ENCODE measurements around the gene GCFC2.
A peak's percentile ranks its signal among the peaks of the same experiment; 100 is the strongest.

GCFC2 gene

DNA sequence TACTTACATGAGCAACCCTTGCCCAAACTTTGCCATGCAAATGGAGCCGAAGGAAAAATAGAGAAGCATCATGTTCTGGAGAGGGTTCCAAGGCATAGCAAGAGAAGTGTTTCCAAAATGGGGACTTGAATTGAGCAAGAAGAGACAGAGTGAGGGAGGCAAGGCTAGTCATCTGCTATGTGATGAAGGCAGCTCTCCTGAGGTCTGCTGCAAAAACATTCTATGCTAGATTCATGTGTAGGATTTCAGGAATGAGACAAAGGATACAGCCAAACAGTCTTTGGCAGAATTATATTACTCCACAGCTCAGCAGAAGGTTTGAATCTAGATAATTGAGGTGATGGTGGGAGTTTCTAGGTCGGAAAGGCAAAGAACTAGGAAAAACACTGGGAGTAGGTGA lies 88.2 kb downstream of the GCFC2 start:
- Histone ChIP-seq H3K27me3 (ENCODE audit: insufficient read depth, poor library complexity, severe bottlenecking) (no peaks in the 10 kb centered on the region), H3K4me3 (replicated peaks; ENCODE audit: insufficient read depth, low read length) (no peak overlapping the region), H3K27ac (replicated peaks) (no peak overlapping the region)
- TF ChIP-seq GABPA (IDR thresholded peaks at IDR 0.05; ENCODE audit: low read depth) (no peak), SPI1 (IDR thresholded peaks at IDR 0.05; ENCODE audit: borderline replicate concordance, low read depth) (no peak), POLR2AphosphoS5 (IDR thresholded peaks at IDR 0.05; ENCODE audit: low read depth) (no peak)
- TF ChIP-seq, protein P1, sequence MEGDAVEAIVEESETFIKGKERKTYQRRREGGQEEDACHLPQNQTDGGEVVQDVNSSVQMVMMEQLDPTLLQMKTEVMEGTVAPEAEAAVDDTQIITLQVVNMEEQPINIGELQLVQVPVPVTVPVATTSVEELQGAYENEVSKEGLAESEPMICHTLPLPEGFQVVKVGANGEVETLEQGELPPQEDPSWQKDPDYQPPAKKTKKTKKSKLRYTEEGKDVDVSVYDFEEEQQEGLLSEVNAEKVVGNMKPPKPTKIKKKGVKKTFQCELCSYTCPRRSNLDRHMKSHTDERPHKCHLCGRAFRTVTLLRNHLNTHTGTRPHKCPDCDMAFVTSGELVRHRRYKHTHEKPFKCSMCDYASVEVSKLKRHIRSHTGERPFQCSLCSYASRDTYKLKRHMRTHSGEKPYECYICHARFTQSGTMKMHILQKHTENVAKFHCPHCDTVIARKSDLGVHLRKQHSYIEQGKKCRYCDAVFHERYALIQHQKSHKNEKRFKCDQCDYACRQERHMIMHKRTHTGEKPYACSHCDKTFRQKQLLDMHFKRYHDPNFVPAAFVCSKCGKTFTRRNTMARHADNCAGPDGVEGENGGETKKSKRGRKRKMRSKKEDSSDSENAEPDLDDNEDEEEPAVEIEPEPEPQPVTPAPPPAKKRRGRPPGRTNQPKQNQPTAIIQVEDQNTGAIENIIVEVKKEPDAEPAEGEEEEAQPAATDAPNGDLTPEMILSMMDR (IDR thresholded peaks at IDR 0.05; ENCODE audit: insufficient read depth, low read length) = no peak
- TF ChIP-seq, protein P2, sequence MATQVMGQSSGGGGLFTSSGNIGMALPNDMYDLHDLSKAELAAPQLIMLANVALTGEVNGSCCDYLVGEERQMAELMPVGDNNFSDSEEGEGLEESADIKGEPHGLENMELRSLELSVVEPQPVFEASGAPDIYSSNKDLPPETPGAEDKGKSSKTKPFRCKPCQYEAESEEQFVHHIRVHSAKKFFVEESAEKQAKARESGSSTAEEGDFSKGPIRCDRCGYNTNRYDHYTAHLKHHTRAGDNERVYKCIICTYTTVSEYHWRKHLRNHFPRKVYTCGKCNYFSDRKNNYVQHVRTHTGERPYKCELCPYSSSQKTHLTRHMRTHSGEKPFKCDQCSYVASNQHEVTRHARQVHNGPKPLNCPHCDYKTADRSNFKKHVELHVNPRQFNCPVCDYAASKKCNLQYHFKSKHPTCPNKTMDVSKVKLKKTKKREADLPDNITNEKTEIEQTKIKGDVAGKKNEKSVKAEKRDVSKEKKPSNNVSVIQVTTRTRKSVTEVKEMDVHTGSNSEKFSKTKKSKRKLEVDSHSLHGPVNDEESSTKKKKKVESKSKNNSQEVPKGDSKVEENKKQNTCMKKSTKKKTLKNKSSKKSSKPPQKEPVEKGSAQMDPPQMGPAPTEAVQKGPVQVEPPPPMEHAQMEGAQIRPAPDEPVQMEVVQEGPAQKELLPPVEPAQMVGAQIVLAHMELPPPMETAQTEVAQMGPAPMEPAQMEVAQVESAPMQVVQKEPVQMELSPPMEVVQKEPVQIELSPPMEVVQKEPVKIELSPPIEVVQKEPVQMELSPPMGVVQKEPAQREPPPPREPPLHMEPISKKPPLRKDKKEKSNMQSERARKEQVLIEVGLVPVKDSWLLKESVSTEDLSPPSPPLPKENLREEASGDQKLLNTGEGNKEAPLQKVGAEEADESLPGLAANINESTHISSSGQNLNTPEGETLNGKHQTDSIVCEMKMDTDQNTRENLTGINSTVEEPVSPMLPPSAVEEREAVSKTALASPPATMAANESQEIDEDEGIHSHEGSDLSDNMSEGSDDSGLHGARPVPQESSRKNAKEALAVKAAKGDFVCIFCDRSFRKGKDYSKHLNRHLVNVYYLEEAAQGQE (IDR thresholded peaks at IDR 0.05; ENCODE audit: insufficient replicate concordance, low read depth) = no peak
- no peak for DNase-seq (ENCODE audit: low read depth in 1 of 2, low spot score in 1 of 2)

DNA sequence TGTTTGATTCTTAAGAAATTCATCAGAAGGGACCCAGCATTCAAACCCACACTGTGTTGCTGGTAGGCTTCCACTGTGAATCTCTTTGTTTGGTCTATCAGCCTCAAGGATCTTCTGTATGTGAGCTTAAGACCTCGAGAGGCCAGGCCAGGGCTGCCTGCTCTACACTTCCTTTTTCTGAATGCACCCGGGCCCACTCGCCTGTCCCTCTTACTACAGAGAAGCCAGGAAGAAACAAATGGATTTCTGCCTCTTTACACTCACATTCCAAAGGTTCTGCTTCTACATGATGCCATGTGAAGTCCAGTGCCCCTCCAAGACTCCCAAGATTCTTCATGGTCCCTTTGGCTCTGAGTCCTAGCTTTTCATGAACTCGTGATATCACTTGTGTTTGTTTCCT lies 89.5 kb downstream of the GCFC2 start:
- H3K4me3 ChIP-seq (replicated peaks; ENCODE audit: insufficient read depth, low read length) = no peak overlapping the region
- DNase-seq (ENCODE audit: low read depth in 1 of 2, low spot score in 1 of 2) = no peak
- H3K27ac ChIP-seq (replicated peaks) = no peak overlapping the region
- TF ChIP-seq SPI1 (IDR thresholded peaks at IDR 0.05; ENCODE audit: borderline replicate concordance, low read depth) (peak; percentile 72; the same call in 1 of the 2 replicates), GABPA (IDR thresholded peaks at IDR 0.05; ENCODE audit: low read depth) (no peak)
- H3K27me3 ChIP-seq (ENCODE audit: insufficient read depth, poor library complexity, severe bottlenecking) = no peaks in the 10 kb centered on the region

DNA sequence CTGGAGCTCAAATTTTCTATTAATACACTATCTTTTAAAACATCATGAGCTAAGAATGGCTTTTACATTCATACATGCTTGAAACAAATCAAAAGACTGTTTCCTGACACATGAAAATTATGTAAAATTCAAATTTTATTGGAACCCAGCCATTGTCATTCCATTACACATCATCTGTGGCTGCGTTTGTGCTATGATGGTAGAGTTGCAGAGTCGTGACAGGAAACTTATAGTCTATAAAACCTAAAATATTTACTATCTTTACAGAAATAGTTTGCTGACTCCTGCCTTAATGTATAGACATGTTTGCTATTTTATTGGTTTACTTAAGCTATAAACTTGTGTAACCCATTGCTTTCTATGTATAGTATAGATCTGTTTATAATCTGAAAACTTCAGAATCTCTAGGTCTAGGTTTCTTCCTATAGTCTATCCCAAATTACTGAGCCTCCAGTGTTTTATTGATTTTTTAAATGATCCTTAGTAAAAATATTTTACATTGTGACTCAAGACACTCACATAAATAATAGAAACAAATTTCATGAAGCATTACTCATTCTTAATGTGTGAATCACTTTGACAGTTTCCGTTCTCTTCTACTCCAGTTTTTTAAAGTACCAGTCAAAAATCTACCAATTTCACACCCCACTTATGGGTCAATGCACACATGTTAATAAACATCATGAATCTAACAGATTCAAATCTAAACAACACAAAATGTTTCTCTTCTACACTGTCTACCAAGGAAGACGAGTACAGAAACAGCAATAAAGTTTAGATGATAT lies 90.6 kb downstream of the GCFC2 start:
- Histone ChIP-seq H3K27ac (replicated peaks) (no peak overlapping the region), H3K27me3 (ENCODE audit: insufficient read depth, poor library complexity, severe bottlenecking) (no peaks in the 10 kb centered on the region), H3K4me3 (replicated peaks; ENCODE audit: insufficient read depth, low read length) (no peak overlapping the region)
- DNase-seq (ENCODE audit: low read depth in 1 of 2, low spot score in 1 of 2) = no peak
- TF ChIP-seq, protein P1 (IDR thresholded peaks at IDR 0.05; ENCODE audit: insufficient read depth, low read length) = no peak
- TF ChIP-seq SPI1 (IDR thresholded peaks at IDR 0.05; ENCODE audit: borderline replicate concordance, low read depth) (no peak), POLR2AphosphoS5 (IDR thresholded peaks at IDR 0.05; ENCODE audit: low read depth) (no peak), GABPA (IDR thresholded peaks at IDR 0.05; ENCODE audit: low read depth) (no peak)
- TF ChIP-seq, protein P2 (IDR thresholded peaks at IDR 0.05; ENCODE audit: insufficient replicate concordance, low read depth) = no peak

DNA sequence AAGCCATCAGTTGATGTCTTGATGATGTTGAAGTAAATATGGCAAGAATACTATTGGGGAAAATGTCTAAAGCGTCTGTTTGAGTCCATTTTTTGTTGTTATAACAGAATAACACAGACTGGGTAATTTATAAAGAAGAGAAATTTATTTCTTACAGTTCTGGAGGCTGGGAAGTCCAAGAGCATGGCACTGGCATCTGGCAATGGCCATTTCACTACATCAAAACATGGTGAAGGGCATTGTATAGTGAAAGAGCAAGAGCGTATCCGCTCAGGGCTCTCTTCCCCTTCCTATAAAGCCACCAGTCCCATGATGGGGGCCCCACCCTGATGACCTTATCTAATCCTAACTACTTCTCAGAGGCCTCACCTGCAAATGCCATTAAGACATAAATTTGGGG lies 93.8 kb downstream of the GCFC2 start:
- Histone ChIP-seq H3K27me3 (ENCODE audit: insufficient read depth, poor library complexity, severe bottlenecking) (no peaks in the 10 kb centered on the region), H3K27ac (replicated peaks) (no peak overlapping the region), H3K4me3 (replicated peaks; ENCODE audit: insufficient read depth, low read length) (no peak overlapping the region)
- TF ChIP-seq, protein P1 (IDR thresholded peaks at IDR 0.05; ENCODE audit: insufficient read depth, low read length) = no peak
- TF ChIP-seq SPI1 (IDR thresholded peaks at IDR 0.05; ENCODE audit: borderline replicate concordance, low read depth) (no peak), GABPA (IDR thresholded peaks at IDR 0.05; ENCODE audit: low read depth) (no peak), POLR2AphosphoS5 (IDR thresholded peaks at IDR 0.05; ENCODE audit: low read depth) (no peak)
- TF ChIP-seq, protein P2 (IDR thresholded peaks at IDR 0.05; ENCODE audit: insufficient replicate concordance, low read depth) = no peak
- DNase-seq (ENCODE audit: low read depth in 1 of 2, low spot score in 1 of 2) = no peak
